ENCODE data around the gene MAP3K20. TPM values are rescaled to one million over a fixed set of nuclear protein-coding genes. Genes with fewer than 3 reads are reported as not detected.
A peak's percentile ranks its signal among the peaks of the same experiment; 100 is the strongest.

The MAP3K20 gene
- total RNA-seq, 1 donor from 2014 or later: 18.0 TPM

DNA sequence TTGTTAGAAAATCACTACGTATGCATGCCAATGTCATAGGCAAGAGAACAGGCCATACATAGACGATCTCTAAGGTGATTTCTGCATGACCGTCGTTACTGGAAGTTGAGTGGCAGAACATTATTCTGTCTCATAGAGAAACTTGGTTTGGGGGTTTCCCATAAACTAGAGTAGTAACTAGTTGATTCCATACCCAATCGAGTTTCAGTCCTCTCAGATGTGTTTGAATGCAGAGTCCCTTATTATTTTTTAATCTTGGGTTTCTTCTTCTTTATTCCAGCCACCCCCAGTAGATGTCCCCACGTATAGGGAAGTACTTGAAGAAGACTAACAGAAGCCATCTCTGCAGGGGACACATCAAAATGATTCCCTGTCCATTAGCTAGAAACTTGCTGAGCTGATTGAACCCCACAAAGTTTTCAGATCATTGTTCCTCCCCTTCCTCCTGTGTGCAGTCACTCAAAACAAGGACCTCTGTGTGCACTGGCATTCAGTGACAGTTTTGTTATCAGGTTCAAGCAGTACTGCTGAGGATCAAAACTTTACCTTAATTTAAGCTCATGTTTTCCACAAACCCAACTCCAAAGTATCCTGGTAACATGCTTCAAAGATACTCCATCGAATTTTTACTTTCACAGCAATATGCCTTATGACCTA, 210.6 kb downstream of the MAP3K20 start:
- Histone ChIP-seq H3K36me3 (no peaks in the 10 kb centered on the region), H3K27me3 (no peaks in the 10 kb centered on the region), H3K9ac (no peak overlapping the region), H3K4me1 (no peaks in the 10 kb centered on the region), H3K79me2 (ENCODE audit: low read depth) (no peaks in the 10 kb centered on the region), H3K4me3 (no peak overlapping the region), H3K4me2 (no peak overlapping the region), H3K27ac (no peak overlapping the region), H2AFZ (replicated peaks) (peak overlapping the region; percentile 82), H4K20me1 (ENCODE audit: low read depth) (no peaks in the 10 kb centered on the region), H3K9me3 (ENCODE audit: low read depth) (no peaks in the 10 kb centered on the region), H3F3A (ENCODE audit: low read depth) (no peaks in the 10 kb centered on the region)
- Mint-ChIP-seq H3K36me3 (no peaks in the 10 kb centered on the region), H3K9me3 (peaks cover 7% of the 10 kb centered on the region), H3K4me3 (no peak overlapping the region), H3K27ac (no peak overlapping the region), H3K4me1 (no peaks in the 10 kb centered on the region), H3K27me3 (ENCODE audit: insufficient read depth, low read depth) (no peaks in the 10 kb centered on the region)
- no peak for DNase-seq (ENCODE audit: low spot score)
- TF ChIP-seq, protein P1, sequence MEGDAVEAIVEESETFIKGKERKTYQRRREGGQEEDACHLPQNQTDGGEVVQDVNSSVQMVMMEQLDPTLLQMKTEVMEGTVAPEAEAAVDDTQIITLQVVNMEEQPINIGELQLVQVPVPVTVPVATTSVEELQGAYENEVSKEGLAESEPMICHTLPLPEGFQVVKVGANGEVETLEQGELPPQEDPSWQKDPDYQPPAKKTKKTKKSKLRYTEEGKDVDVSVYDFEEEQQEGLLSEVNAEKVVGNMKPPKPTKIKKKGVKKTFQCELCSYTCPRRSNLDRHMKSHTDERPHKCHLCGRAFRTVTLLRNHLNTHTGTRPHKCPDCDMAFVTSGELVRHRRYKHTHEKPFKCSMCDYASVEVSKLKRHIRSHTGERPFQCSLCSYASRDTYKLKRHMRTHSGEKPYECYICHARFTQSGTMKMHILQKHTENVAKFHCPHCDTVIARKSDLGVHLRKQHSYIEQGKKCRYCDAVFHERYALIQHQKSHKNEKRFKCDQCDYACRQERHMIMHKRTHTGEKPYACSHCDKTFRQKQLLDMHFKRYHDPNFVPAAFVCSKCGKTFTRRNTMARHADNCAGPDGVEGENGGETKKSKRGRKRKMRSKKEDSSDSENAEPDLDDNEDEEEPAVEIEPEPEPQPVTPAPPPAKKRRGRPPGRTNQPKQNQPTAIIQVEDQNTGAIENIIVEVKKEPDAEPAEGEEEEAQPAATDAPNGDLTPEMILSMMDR (IDR thresholded peaks at IDR 0.05): no peak
- no peak for TF ChIP-seq EZH2phosphoT487 (IDR thresholded peaks at IDR 0.05)
- no peak for TF ChIP-seq EZH2 (IDR thresholded peaks at IDR 0.05)

DNA sequence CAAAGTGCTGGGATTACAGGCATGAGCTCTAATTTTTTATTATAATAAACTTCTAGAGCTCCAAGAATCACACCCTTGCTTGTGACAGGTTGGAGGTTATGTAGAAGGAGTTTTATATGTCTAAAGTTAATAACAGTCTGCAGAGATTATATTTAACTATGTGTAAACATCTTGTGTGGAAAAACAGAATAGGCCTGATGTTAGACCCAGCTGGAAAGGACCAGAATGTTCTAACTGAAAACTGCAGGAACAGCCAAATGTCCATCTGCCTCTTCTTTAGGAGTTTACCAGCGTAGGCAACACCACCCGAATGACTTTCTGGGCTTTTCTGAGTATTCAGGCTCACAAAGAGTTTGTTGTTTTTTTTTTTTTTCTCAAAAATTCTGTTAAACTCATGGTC, 211.9 kb downstream of the MAP3K20 start:
- Mint-ChIP-seq H3K36me3 (no peaks in the 10 kb centered on the region), H3K4me3 (no peak overlapping the region), H3K4me1 (no peaks in the 10 kb centered on the region), H3K27me3 (ENCODE audit: insufficient read depth, low read depth) (no peaks in the 10 kb centered on the region), H3K27ac (no peak overlapping the region), H3K9me3 (peaks cover 2% of the 10 kb centered on the region)
- Histone ChIP-seq H3K79me2 (ENCODE audit: low read depth) (no peaks in the 10 kb centered on the region), H3F3A (ENCODE audit: low read depth) (no peaks in the 10 kb centered on the region), H3K36me3 (no peaks in the 10 kb centered on the region), H3K4me2 (no peak overlapping the region), H3K27ac (no peak overlapping the region), H3K27me3 (no peaks in the 10 kb centered on the region), H4K20me1 (ENCODE audit: low read depth) (no peaks in the 10 kb centered on the region), H3K4me3 (no peak overlapping the region), H3K9ac (no peak overlapping the region), H2AFZ (replicated peaks) (no peak overlapping the region), H3K4me1 (no peaks in the 10 kb centered on the region), H3K9me3 (ENCODE audit: low read depth) (no peaks in the 10 kb centered on the region)
- no peak for DNase-seq (ENCODE audit: low spot score)
- no peak for TF ChIP-seq EZH2phosphoT487 (IDR thresholded peaks at IDR 0.05)
- TF ChIP-seq, protein P1 (IDR thresholded peaks at IDR 0.05): no peak
- TF ChIP-seq EZH2 (IDR thresholded peaks at IDR 0.05): no peak

DNA sequence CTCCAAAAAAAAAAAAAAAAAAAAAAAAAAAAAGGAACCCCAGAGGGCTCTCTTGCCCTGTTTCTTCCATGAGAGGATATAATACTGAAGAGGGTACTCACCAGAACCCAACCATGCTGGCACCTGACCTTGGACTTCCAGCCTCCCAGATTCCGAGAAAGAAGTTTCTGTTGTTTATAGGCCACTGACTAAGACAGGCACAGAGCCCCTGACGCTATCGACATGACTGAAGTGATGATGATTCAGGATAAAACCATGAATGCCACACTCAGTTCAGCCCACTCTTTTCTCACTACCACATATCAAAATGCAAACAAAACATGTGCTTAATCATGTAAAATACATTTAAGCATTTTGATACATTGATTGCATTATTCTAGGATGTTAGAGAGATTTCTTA, 212.9 kb downstream of the MAP3K20 start:
- no peaks in the 10 kb centered on the region for H3K27me3 ChIP-seq
- Mint-ChIP-seq H3K27me3 (ENCODE audit: insufficient read depth, low read depth) (no peaks in the 10 kb centered on the region), H3K9me3 (peaks cover 2% of the 10 kb centered on the region), H3K4me3 (no peak overlapping the region), H3K4me1 (no peaks in the 10 kb centered on the region), H3K27ac (peak overlapping the region; percentile 54), H3K36me3 (no peaks in the 10 kb centered on the region)
- H3K4me2 ChIP-seq: no peak overlapping the region
- no peaks in the 10 kb centered on the region for H3K36me3 ChIP-seq
- H3K9ac ChIP-seq: no peak overlapping the region
- H4K20me1 ChIP-seq (ENCODE audit: low read depth): no peaks in the 10 kb centered on the region
- no peaks in the 10 kb centered on the region for H3K4me1 ChIP-seq
- no peaks in the 10 kb centered on the region for H3F3A ChIP-seq (ENCODE audit: low read depth)
- H2AFZ ChIP-seq (replicated peaks): no peak overlapping the region
- no peaks in the 10 kb centered on the region for H3K79me2 ChIP-seq (ENCODE audit: low read depth)
- no peak overlapping the region for H3K4me3 ChIP-seq
- H3K9me3 ChIP-seq (ENCODE audit: low read depth): no peaks in the 10 kb centered on the region
- TF ChIP-seq EZH2 (IDR thresholded peaks at IDR 0.05): no peak
- no peak for TF ChIP-seq EZH2phosphoT487 (IDR thresholded peaks at IDR 0.05)
- TF ChIP-seq, protein P1 (IDR thresholded peaks at IDR 0.05): no peak
- H3K27ac ChIP-seq: no peak overlapping the region
- no peak for DNase-seq (ENCODE audit: low spot score)

All from neural progenitor cell (in vitro differentiated cells).